ENCODE results near the gene OR10J4.

DNA sequence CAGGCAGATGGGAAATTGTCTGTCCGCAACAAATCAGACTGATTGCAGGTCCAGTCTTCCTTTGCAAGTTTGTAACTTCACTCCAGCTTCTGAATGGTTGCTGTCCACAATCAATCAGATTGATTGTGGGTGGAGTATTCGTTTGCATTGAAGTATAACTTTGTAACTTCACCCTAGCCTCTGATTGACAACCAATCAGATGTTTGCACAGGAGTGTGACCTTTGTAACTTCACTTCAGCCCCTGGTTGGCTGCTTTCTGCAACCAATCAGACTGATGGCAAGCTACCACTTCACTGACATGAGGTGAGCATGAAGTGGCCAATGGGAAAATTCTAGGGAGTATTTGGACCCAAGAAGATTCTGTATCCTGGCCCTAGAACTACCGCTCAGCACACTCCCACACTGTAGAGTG lies 33.2 kb downstream of the OR10J4 start:
- TF ChIP-seq, protein P1, sequence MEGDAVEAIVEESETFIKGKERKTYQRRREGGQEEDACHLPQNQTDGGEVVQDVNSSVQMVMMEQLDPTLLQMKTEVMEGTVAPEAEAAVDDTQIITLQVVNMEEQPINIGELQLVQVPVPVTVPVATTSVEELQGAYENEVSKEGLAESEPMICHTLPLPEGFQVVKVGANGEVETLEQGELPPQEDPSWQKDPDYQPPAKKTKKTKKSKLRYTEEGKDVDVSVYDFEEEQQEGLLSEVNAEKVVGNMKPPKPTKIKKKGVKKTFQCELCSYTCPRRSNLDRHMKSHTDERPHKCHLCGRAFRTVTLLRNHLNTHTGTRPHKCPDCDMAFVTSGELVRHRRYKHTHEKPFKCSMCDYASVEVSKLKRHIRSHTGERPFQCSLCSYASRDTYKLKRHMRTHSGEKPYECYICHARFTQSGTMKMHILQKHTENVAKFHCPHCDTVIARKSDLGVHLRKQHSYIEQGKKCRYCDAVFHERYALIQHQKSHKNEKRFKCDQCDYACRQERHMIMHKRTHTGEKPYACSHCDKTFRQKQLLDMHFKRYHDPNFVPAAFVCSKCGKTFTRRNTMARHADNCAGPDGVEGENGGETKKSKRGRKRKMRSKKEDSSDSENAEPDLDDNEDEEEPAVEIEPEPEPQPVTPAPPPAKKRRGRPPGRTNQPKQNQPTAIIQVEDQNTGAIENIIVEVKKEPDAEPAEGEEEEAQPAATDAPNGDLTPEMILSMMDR (IDR thresholded peaks at IDR 0.05) = no peak
- no peak for TF ChIP-seq POLR2A (IDR thresholded peaks at IDR 0.05)

Data from prostate gland (tissue), 2 donors.